ENCODE data around the gene TBC1D10A.

DNA sequence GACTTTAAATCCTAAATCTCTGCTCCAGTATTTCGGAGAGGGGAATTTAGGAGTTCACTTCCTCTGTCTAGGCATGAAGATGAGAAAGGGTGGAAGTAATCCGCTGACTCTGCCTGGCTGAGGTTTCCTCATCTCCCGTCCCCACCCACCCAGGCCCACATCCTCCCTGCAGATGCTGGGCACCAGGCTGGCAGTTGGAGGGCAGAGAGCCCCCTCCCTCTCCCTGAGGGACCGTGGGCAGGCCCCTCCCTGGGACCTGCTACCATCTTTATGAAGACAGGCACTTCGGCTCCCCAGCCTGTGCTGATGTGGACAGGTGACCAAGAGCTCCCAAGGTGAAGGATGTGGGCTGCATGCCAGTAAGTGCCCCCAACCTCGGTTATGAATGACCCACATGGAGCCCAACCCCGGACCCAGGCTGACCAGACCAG, 44.1 kb downstream of the TBC1D10A start:
- no peak for TF ChIP-seq CTCF (IDR thresholded peaks at IDR 0.05)
- no peak for TF ChIP-seq POLR2A (IDR thresholded peaks at IDR 0.05)

Data from prostate gland (tissue), 2 donors.